ENCODE data around the gene LRP1B. TPM values are rescaled to one million over a fixed set of nuclear protein-coding genes. Genes with fewer than 3 reads are reported as not detected.

The LRP1B gene
- total RNA-seq, 1 donor from 2014 or later = 1.7 TPM

- no peak for TF ChIP-seq CTCF (IDR thresholded peaks at IDR 0.05; ENCODE audit: unreplicated experiment)
- DNase-seq (ENCODE audit: low spot score in 2 of 2, unreplicated experiment in 2 of 2) = peak; percentile 50 to 76
- Mint-ChIP-seq H3K9me3 (no peaks in the 10 kb centered on the region), H3K36me3 (no peaks in the 10 kb centered on the region), H3K4me1 (peaks cover 22% of the 10 kb centered on the region), H3K4me3 (peak overlapping the region; percentile 91), H3K27me3 (ENCODE audit: low read depth) (peaks cover 46% of the 10 kb centered on the region), H3K27ac (peak overlapping the region; percentile 80)
These were observed 456 bp downstream of the LRP1B start for GRCh38 chr2:142130111-142131009.

- Mint-ChIP-seq H3K27me3 (ENCODE audit: low read depth) (peaks cover 45% of the 10 kb centered on the region), H3K4me1 (peaks cover 18% of the 10 kb centered on the region), H3K36me3 (no peaks in the 10 kb centered on the region), H3K4me3 (no peak overlapping the region), H3K9me3 (no peaks in the 10 kb centered on the region), H3K27ac (no peak overlapping the region)
- DNase-seq (ENCODE audit: low spot score in 2 of 2, unreplicated experiment in 2 of 2) = no peak
- no peak for TF ChIP-seq CTCF (IDR thresholded peaks at IDR 0.05; ENCODE audit: unreplicated experiment)
These were observed 2.7 kb downstream of the LRP1B start for GRCh38 chr2:142128105-142128504.

- Mint-ChIP-seq H3K27ac (no peak overlapping the region), H3K9me3 (no peaks in the 10 kb centered on the region), H3K4me1 (peaks cover 18% of the 10 kb centered on the region), H3K36me3 (no peaks in the 10 kb centered on the region), H3K27me3 (ENCODE audit: low read depth) (peaks cover 41% of the 10 kb centered on the region), H3K4me3 (no peak overlapping the region)
- no peak for DNase-seq (ENCODE audit: low spot score in 2 of 2, unreplicated experiment in 2 of 2)
- no peak for TF ChIP-seq CTCF (IDR thresholded peaks at IDR 0.05; ENCODE audit: unreplicated experiment)
These were observed 3.6 kb downstream of the LRP1B start for GRCh38 chr2:142127248-142127647.

GRCh38 chr2:142124706-142125105, 6.1 kb downstream of the LRP1B start:
- peaks cover under 1% of the 10 kb centered on the region for H3K4me1 Mint-ChIP-seq
- no peak for TF ChIP-seq CTCF (IDR thresholded peaks at IDR 0.05; ENCODE audit: unreplicated experiment)
- H3K27ac Mint-ChIP-seq = no peak overlapping the region
- no peak overlapping the region for H3K4me3 Mint-ChIP-seq
- no peaks in the 10 kb centered on the region for H3K36me3 Mint-ChIP-seq
- DNase-seq (ENCODE audit: low spot score in 2 of 2, unreplicated experiment in 2 of 2) = no peak
- H3K27me3 Mint-ChIP-seq (ENCODE audit: low read depth) = peaks cover 32% of the 10 kb centered on the region
- H3K9me3 Mint-ChIP-seq = no peaks in the 10 kb centered on the region

- no peak overlapping the region for H3K27ac Mint-ChIP-seq
- H3K4me1 Mint-ChIP-seq = no peaks in the 10 kb centered on the region
- peaks cover 3% of the 10 kb centered on the region for H3K9me3 Mint-ChIP-seq
- no peaks in the 10 kb centered on the region for H3K36me3 Mint-ChIP-seq
- DNase-seq (ENCODE audit: low spot score in 2 of 2, unreplicated experiment in 2 of 2) = no peak
- no peak overlapping the region for H3K4me3 Mint-ChIP-seq
- no peaks in the 10 kb centered on the region for H3K27me3 Mint-ChIP-seq (ENCODE audit: low read depth)
- TF ChIP-seq CTCF (IDR thresholded peaks at IDR 0.05; ENCODE audit: unreplicated experiment) = no peak
These were observed 11.5 kb downstream of the LRP1B start for GRCh38 chr2:142119347-142119746.
